HG02981 (cell line): ENCODE results near the gene OCA2.

ENCODE experiments used
- ATAC-seq: cut with Tn5 transposase; IDR thresholded peaks from one replicate; pipeline ENCODE4 v1.9.1; 2021; ENCODE audit warnings: mild to moderate bottlenecking, moderate library complexity; ENCODE audit not compliant: unreplicated experiment

OCA2 gene

GRCh38 chr15:27826902-27827714 lies 272.0 kb downstream of the OCA2 start:
- ATAC-seq = no peak

GRCh38 chr15:27826411-27826810 lies 272.7 kb downstream of the OCA2 start:
- ATAC-seq = no peak

DNA sequence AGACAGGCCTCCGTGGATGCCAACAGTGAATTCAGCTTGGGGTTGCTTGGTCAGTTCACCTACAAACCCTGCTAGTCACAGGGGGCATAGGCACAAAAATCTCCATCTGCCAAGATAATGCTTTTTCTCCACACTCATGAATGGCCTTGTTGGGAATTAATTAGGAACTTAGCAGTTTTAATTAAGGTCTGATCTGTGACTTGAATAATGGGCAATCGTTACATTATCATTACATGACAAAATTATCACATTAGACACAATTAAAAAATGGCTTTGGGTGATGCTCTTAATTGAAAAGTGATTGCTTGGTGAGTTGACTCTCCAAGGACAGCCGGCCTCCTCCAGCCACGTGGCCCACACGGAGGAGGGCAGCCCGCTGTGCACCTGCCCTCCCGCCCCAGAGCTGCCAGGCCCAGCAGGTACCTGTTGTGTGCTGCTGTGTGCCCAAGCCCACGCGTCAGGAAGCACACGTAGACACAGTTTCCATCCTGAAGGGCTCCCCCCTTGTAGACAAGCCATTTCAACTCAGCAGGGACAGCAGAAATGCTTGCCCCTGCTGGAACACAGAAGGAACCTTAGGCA lies 274.2 kb downstream of the OCA2 start:
- no peak for ATAC-seq

GRCh38 chr15:27821273-27821672 lies 277.8 kb downstream of the OCA2 start:
- no peak for ATAC-seq

GRCh38 chr15:27820722-27821121 lies 278.4 kb downstream of the OCA2 start:
- ATAC-seq = no peak

DNA sequence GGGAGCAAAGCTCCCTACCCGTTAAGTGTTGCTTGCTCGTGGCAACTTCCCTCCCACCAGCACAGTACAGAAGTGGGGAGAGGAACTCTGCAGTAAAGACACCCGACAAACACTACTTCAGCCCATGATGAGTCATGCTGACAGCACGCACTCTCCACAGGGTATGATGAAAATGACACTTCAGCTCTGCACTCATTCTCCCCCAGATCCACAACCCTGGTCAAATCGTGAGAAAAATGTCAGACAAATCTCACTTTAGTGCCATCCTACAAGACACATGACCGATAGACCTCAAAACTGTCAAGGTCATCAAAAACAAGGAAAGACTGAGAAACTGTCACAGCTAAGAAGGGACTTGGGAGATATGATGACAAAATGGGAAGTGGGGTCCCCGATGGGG lies 278.9 kb downstream of the OCA2 start:
- no peak for ATAC-seq

GRCh38 chr15:27817258-27817657 lies 281.9 kb downstream of the OCA2 start:
- ATAC-seq = no peak

GRCh38 chr15:27816790-27817189 lies 282.3 kb downstream of the OCA2 start:
- no peak for ATAC-seq

DNA sequence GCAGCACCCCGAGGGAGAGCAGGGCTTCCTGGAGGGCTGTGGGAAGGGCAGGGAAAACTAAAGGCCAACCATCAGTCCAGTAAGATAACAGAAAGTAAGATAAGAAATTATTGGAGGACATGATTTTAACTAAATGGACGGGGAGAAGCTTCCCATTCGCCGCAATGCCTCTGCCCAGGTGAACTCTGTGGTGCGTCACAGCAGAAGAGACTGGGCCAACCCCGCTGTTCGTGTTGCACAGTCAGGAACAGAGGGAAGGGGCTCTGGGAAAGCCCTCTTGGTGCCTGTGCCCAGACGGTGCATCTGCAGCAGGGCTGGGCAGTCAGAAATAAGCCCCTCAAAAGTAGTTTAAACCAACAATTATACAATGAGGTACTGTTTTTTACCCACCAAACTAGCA lies 284.1 kb downstream of the OCA2 start:
- ATAC-seq = no peak

- no peak for ATAC-seq
Measured at GRCh38 chr15:27813139-27813538, 286.0 kb downstream of the OCA2 start.

DNA sequence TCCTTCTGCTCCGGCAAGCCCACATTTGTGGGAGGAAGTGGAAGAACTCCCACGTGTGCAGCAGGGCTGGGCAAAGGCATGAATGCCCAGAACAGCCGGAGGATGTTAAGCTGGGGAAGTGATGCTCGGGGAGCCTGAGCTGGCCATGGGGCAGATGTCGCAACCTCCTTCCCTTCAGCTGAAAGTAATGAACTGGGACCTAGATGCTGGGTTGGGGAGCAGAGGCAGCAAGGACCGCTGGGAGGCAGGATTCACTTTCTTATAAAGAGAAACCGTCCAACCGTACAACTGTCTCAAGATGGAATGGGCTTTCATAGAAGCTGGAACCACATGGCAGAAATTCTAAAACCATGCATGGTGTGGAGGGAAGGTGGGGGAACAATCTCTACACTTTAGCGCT lies 290.9 kb downstream of the OCA2 start:
- no peak for ATAC-seq

GRCh38 chr15:27807335-27807734 lies 291.8 kb downstream of the OCA2 start:
- no peak for ATAC-seq

DNA sequence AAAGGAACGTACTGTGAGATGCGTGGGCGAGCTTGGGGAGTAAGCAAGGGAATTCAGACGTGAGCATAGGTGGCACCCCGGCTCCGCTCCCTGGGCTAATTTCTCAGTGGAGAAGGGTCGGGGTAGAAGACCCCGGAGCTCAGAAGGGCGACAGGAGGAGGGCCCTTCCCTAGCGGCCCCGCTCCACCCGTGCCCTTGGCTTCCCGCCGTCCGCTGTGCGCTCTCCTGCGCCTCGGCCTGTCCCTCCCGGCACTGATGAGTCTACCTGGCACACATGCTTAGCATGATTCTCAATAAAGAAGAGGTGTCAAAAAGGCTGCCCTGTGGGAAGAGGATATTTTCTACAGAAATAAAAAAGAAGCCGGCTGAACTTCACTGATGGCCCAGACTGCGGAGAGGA lies 292.7 kb downstream of the OCA2 start:
- no peak for ATAC-seq

DNA sequence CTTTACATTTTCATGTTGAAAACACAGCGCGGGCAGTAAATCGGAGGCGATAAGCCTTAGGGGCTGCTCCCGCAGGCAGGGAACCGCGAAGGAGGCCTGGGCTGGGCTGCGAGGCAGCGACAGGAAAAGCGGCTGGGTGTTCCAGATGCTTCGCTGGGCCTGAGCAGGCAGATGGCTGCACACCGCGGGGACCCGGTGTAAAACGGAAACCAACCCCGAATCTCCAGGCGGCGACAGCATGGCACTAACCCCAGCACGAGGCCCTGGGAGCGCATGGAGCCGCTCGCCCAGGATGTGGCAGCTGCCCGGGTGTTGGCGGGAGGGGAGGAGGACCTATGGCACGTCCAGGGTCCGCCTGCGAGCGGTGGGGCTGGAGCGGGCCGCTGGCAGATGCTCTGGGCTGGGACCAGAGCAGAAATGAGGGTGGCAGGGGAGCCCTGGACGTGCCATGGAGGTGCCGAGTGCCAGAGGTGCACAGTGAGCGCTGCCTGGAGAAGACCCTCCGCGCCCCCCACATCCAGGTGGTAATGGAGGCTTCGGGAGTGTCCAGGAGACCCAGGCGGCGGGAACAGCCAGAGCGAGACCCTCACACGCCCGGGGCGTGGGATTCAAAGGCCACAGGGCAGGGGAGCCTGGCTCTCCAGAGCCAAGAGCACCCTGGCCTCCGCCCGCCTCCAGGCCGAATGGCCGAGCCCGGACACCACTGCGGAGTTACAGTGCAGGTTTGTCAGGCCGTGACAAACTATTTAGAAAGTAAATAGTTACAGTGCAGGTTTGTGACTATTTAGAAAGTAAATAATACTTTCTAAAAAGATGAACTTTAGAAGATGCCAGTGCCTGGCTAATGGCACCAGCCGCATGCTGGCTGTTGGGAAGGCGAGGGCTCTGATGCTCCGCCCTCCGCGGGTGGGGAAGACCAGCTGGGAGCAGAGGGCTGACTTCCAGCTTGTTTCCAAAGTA lies 293.6 kb downstream of the OCA2 start:
- ATAC-seq = no peak

DNA sequence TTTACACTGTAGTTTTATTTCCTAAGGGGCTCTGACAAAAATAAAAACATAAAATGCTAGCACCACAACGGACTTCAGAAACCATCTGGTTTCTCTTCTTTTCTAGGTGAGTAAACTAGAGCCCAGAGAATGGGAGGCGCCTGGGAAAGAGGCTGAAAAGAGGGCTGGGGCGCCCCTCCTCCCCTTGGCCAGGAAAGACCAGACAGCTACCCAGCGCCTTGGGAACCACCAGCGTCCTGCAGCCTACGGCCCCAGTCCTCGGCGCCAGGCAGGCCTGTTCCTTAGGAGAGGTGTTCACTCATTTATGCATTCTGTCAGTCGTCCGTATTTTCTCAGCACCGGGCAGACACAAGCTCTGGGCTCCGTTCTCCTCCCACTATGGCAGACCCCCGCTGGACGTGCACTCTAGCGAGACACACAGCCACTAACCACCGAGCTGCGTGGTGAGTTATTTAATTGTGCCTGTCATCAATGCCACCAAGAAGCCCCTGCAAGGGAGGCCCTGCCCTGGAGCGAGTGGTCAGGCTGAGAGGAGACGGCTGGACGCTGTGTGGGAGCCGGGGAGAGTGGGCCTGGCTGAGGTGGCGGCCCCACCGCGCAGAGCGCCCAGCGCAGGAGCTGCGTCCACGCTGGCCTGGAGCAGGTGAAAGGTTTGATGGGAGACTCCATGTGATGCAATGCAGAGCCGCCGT lies 294.4 kb downstream of the OCA2 start:
- no peak for ATAC-seq

GRCh38 chr15:27798807-27799206 lies 300.3 kb downstream of the OCA2 start:
- ATAC-seq = no peak

GRCh38 chr15:27797765-27798164 lies 301.4 kb downstream of the OCA2 start:
- no peak for ATAC-seq

- no peak for ATAC-seq
Measured at GRCh38 chr15:27796405-27797320, 302.5 kb downstream of the OCA2 start.

DNA sequence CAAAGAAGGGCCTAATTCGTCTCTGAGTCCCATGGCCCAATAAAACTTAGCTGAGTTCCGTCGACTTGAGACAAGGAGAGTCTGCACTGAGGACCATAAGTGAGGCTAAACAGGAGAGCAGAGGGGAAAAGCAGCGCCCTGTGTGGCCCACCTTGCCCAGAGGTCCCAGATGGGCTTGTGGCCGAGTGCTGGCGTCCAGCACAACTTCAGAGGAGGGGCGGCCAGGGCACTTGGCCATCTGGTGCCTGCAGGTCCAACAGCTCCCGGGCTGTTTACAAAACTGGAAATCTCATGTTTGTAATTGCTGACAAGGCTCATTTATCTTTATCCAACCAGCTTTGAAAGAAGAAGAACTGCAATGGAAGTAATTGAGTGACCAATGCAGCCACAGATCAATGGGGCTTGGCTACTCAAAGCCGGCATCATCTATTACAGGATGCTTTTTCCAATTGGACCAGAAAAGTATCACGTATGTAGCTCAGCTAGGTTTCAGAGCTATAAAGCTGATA lies 306.3 kb downstream of the OCA2 start:
- no peak for ATAC-seq

GRCh38 chr15:27790270-27790669 lies 308.8 kb downstream of the OCA2 start:
- no peak for ATAC-seq
